Ishikawa (cell line): ENCODE measurements around the gene NR3C2.

Experiments used
- CEBPB ChIP-seq: IDR thresholded peaks from 2 replicates; pipeline ENCODE4 v1.6.1; 2012
- CREB1 ChIP-seq: IDR thresholded peaks from 2 replicates; pipeline ENCODE4 v1.6.1; 2012; ENCODE audit warnings: low read depth
- EGR1 ChIP-seq: IDR thresholded peaks from 2 replicates; pipeline ENCODE4 v1.6.1; 2012
- EP300 ChIP-seq: IDR thresholded peaks from 2 replicates; pipeline ENCODE4 v1.6.1; 2012; ENCODE audit warnings: borderline replicate concordance
- FOXM1 ChIP-seq: IDR thresholded peaks from 2 replicates; pipeline ENCODE4 v1.6.1; 2012; ENCODE audit warnings: low read depth, borderline replicate concordance
- MAX ChIP-seq: IDR thresholded peaks from 2 replicates; pipeline ENCODE4 v1.6.1; 2012
- NFIC ChIP-seq: IDR thresholded peaks from 2 replicates; pipeline ENCODE4 v1.6.1; 2012
- RAD21 ChIP-seq: IDR thresholded peaks from 2 replicates; pipeline ENCODE4 v1.6.1; 2012; ENCODE audit warnings: low read depth
- REST ChIP-seq: IDR thresholded peaks from 2 replicates; pipeline ENCODE4 v1.6.1; 2012; ENCODE audit warnings: low read depth, mild to moderate bottlenecking
- TAF1 ChIP-seq: IDR thresholded peaks from 2 replicates; pipeline ENCODE4 v1.6.1; 2012; ENCODE audit warnings: low read depth, mild to moderate bottlenecking
- TCF12 ChIP-seq: IDR thresholded peaks from 2 replicates; pipeline ENCODE4 v1.6.1; 2012; ENCODE audit warnings: low read depth
- TEAD4 ChIP-seq: IDR thresholded peaks from 2 replicates; pipeline ENCODE4 v1.6.1; 2012
- USF1 ChIP-seq: IDR thresholded peaks from 2 replicates; pipeline ENCODE4 v1.6.1; 2012
- YY1 ChIP-seq: IDR thresholded peaks from 2 replicates; pipeline ENCODE4 v1.6.1; 2012; ENCODE audit warnings: low read depth
- ZBTB7A ChIP-seq: IDR thresholded peaks from 2 replicates; pipeline ENCODE4 v1.6.1; 2012; ENCODE audit warnings: low read depth

Gene NR3C2

GRCh38 chr4:148162991-148163390, 279.2 kb downstream of the NR3C2 start:
- no peak for TF ChIP-seq YY1
- TF ChIP-seq USF1 = no peak
- no peak for TF ChIP-seq TCF12
- TF ChIP-seq NFIC = no peak
- TF ChIP-seq EP300 = no peak

GRCh38 chr4:148162519-148162918, 279.7 kb downstream of the NR3C2 start:
- TF ChIP-seq REST (no peak), YY1 (no peak), TCF12 (no peak), TAF1 (no peak), RAD21 (no peak), TEAD4 (no peak), EGR1 (no peak), MAX (no peak), ZBTB7A (no peak), USF1 (no peak), EP300 (no peak), CEBPB (no peak), FOXM1 (no peak), CREB1 (no peak)

GRCh38 chr4:148161601-148162000, 280.6 kb downstream of the NR3C2 start:
- no peak for TF ChIP-seq YY1

- TF ChIP-seq RAD21 (no peak), YY1 (no peak), REST (no peak), ZBTB7A (no peak), TEAD4 (no peak), USF1 (no peak), TCF12 (no peak)
Measured at GRCh38 chr4:148159793-148160192, 282.4 kb downstream of the NR3C2 start.

GRCh38 chr4:148154769-148155168, 287.4 kb downstream of the NR3C2 start:
- TF ChIP-seq USF1 = no peak
- no peak for TF ChIP-seq REST
- no peak for TF ChIP-seq CEBPB
- no peak for TF ChIP-seq ZBTB7A
- TF ChIP-seq CREB1 = no peak
- no peak for TF ChIP-seq EGR1
- TF ChIP-seq MAX = no peak
- no peak for TF ChIP-seq NFIC
- TF ChIP-seq TEAD4 = no peak
- no peak for TF ChIP-seq EP300
- TF ChIP-seq RAD21 = no peak
- TF ChIP-seq TAF1 = no peak
- TF ChIP-seq TCF12 = no peak
- no peak for TF ChIP-seq YY1
- TF ChIP-seq FOXM1 = no peak
